ENCODE results near the gene FLT3. TPM values are rescaled to one million over a fixed set of nuclear protein-coding genes. Genes with fewer than 3 reads are reported as not detected.

FLT3 gene
- total RNA-seq, 2 experiments from 2014 or later: 0.39 to 0.55 TPM

DNA sequence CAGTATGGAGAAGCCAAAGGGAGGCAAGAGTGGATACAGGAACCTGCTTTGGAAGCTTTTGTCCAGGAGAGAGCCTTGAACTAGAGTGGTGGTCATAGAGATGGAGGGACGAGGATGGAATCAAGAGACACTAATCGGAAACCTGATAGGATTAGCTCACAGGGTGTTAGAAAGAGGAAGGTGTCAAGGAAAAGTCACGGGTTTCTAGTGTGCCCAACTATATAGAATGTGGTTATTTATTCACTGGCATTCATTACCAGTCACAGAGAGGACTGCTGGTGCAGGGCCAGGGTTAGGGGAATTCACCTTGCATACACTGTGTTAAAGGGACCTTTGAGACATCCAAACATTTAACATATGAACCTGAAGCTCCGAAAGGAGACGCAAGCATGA, 68.5 kb downstream of the FLT3 start:
- Mint-ChIP-seq H3K36me3 (ENCODE audit: low read depth) (no peaks in the 10 kb centered on the region), H3K27ac (no peak overlapping the region), H3K4me3 (no peak overlapping the region), H3K4me1 (ENCODE audit: low read depth) (peaks cover 11% of the 10 kb centered on the region), H3K9me3 (no peaks in the 10 kb centered on the region), H3K27me3 (peaks cover 6% of the 10 kb centered on the region)
- peaks cover 0 to 4% of the 10 kb centered on the region in 2 experiments for H3K27me3 ChIP-seq (ENCODE audit: control insufficient read depth in 1 of 2, insufficient read depth in 2 of 2, low read length in 2 of 2)
- CTCF ChIA-PET: no interaction called here
- no peak for ATAC-seq (ENCODE audit: poor library complexity)
- H3K9me3 ChIP-seq (ENCODE audit: control insufficient read depth in 1 of 2, insufficient read depth in 1 of 2, low read length in 2 of 2): no peaks in the 10 kb centered on the region
- H3K36me3 ChIP-seq (ENCODE audit: insufficient read depth, low read length): no peaks in the 10 kb centered on the region
- intact Hi-C loops (cut with DNase I, micrococcal nuclease): no loop called here
- DNase-seq: peak in 2 of 14 experiments; percentile 22 to 27
- POLR2A ChIA-PET: no interaction called here
- H3K27ac ChIP-seq (ENCODE audit: low read depth in 1 of 2, low read length in 2 of 2): no peak overlapping the region
- peaks cover 3% of the 10 kb centered on the region for H3K4me1 ChIP-seq (ENCODE audit: insufficient read depth, low read length)
- H3K4me3 ChIP-seq (ENCODE audit: low read length): no peak overlapping the region
- TF ChIP-seq, protein P1, sequence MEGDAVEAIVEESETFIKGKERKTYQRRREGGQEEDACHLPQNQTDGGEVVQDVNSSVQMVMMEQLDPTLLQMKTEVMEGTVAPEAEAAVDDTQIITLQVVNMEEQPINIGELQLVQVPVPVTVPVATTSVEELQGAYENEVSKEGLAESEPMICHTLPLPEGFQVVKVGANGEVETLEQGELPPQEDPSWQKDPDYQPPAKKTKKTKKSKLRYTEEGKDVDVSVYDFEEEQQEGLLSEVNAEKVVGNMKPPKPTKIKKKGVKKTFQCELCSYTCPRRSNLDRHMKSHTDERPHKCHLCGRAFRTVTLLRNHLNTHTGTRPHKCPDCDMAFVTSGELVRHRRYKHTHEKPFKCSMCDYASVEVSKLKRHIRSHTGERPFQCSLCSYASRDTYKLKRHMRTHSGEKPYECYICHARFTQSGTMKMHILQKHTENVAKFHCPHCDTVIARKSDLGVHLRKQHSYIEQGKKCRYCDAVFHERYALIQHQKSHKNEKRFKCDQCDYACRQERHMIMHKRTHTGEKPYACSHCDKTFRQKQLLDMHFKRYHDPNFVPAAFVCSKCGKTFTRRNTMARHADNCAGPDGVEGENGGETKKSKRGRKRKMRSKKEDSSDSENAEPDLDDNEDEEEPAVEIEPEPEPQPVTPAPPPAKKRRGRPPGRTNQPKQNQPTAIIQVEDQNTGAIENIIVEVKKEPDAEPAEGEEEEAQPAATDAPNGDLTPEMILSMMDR (IDR thresholded peaks at IDR 0.05): no peak

- POLR2A ChIA-PET: no interaction called here
- intact Hi-C loops (cut with DNase I, micrococcal nuclease): no loop called here
- H3K9me3 ChIP-seq (ENCODE audit: control insufficient read depth in 1 of 2, insufficient read depth in 1 of 2, low read length in 2 of 2): no peaks in the 10 kb centered on the region
- CTCF ChIA-PET: no interaction called here
- no peaks in the 10 kb centered on the region for H3K36me3 Mint-ChIP-seq (ENCODE audit: low read depth)
- peaks cover 11% of the 10 kb centered on the region for H3K4me1 Mint-ChIP-seq (ENCODE audit: low read depth)
- H3K4me3 ChIP-seq (ENCODE audit: low read length): no peak overlapping the region
- ATAC-seq (ENCODE audit: poor library complexity) (no peak), DNase-seq (peak in 3 of 14 experiments; percentile 28 to 48 (median 39))
- peaks cover 6% of the 10 kb centered on the region for H3K27me3 Mint-ChIP-seq
- TF ChIP-seq, protein P1 (IDR thresholded peaks at IDR 0.05): no peak
- H3K36me3 ChIP-seq (ENCODE audit: insufficient read depth, low read length): no peaks in the 10 kb centered on the region
- peaks cover 3% of the 10 kb centered on the region for H3K4me1 ChIP-seq (ENCODE audit: insufficient read depth, low read length)
- no peak overlapping the region for H3K27ac Mint-ChIP-seq
- H3K4me3 Mint-ChIP-seq: no peak overlapping the region
- no peak overlapping the region for H3K27ac ChIP-seq (ENCODE audit: low read depth in 1 of 2, low read length in 2 of 2)
- H3K27me3 ChIP-seq (ENCODE audit: control insufficient read depth in 1 of 2, insufficient read depth in 2 of 2, low read length in 2 of 2): peaks cover 0 to 4% of the 10 kb centered on the region in 2 experiments
- no peaks in the 10 kb centered on the region for H3K9me3 Mint-ChIP-seq
Measured at GRCh38 chr13:28031220-28031895, 69.0 kb downstream of the FLT3 start.

DNA sequence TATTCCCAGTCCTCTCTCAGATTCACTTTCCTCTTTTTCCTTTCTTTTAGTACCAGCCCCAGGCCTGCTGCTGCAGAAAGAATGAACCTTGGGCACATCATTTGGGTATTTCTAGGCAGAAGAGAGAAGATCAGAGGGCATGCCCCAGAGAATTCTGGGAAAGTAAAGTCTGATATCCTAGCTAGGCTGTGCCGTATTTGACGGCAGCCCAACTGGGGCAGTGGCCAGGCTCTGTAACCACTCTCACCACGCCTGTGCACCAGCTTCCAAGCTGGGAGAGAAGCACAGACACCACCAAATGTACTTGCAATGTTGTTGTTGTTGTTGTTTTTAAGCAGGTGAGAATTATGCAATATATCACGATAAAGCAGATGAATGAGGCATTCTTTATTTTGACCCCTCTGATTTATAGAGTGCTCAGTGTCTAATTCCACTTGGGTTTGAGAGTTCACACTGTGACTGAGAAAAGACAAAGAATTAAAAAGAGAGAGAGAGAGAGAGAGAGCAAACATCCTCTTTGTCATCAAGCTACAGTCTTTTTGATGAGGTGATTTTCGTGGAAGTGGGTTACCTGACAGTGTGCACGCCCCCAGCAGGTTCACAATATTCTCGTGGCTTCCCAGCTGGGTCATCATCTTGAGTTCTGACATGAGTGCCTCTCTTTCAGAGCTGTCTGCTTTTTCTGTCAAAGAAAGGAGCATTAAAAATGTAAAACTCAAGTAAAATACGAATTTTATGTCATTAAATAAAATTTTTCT, 72.6 kb downstream of the FLT3 start:
- Histone ChIP-seq H3K4me3 (ENCODE audit: low read length) (no peak overlapping the region), H3K36me3 (ENCODE audit: insufficient read depth, low read length) (no peaks in the 10 kb centered on the region), H3K27ac (ENCODE audit: low read depth in 1 of 2, low read length in 2 of 2) (no peak overlapping the region), H3K9me3 (ENCODE audit: control insufficient read depth in 1 of 2, insufficient read depth in 1 of 2, low read length in 2 of 2) (no peaks in the 10 kb centered on the region), H3K27me3 (ENCODE audit: control insufficient read depth in 1 of 2, insufficient read depth in 2 of 2, low read length in 2 of 2) (peaks cover 0 to 4% of the 10 kb centered on the region in 2 experiments), H3K4me1 (ENCODE audit: insufficient read depth, low read length) (peaks cover 3% of the 10 kb centered on the region)
- peaks cover 6% of the 10 kb centered on the region for H3K27me3 Mint-ChIP-seq
- TF ChIP-seq, protein P1 (IDR thresholded peaks at IDR 0.05): no peak
- H3K36me3 Mint-ChIP-seq (ENCODE audit: low read depth): no peaks in the 10 kb centered on the region
- H3K4me3 Mint-ChIP-seq: no peak overlapping the region
- H3K4me1 Mint-ChIP-seq (ENCODE audit: low read depth): peaks cover 11% of the 10 kb centered on the region
- ChIA-PET POLR2A (no interaction called here), CTCF (no interaction called here)
- no peak overlapping the region for H3K27ac Mint-ChIP-seq
- no peaks in the 10 kb centered on the region for H3K9me3 Mint-ChIP-seq
- intact Hi-C loops (cut with DNase I, micrococcal nuclease): no loop called here
- DNase-seq (no peak), ATAC-seq (ENCODE audit: poor library complexity) (no peak)

All from CD4-positive, alpha-beta T cell (primary cell).